Amniotic stem cell (primary cell): ENCODE data around the gene UCKL1.
"Not testable (repeated sequence)": the region's sequence is repeated elsewhere in the genome, so short reads cannot be mapped to it uniquely, and the experiment has no call there.

Experiments used
- DNase-seq: peaks from one replicate; lab custom pipeline; 2025; lab: John Stamatoyannopoulos, UW

UCKL1 gene

DNA sequence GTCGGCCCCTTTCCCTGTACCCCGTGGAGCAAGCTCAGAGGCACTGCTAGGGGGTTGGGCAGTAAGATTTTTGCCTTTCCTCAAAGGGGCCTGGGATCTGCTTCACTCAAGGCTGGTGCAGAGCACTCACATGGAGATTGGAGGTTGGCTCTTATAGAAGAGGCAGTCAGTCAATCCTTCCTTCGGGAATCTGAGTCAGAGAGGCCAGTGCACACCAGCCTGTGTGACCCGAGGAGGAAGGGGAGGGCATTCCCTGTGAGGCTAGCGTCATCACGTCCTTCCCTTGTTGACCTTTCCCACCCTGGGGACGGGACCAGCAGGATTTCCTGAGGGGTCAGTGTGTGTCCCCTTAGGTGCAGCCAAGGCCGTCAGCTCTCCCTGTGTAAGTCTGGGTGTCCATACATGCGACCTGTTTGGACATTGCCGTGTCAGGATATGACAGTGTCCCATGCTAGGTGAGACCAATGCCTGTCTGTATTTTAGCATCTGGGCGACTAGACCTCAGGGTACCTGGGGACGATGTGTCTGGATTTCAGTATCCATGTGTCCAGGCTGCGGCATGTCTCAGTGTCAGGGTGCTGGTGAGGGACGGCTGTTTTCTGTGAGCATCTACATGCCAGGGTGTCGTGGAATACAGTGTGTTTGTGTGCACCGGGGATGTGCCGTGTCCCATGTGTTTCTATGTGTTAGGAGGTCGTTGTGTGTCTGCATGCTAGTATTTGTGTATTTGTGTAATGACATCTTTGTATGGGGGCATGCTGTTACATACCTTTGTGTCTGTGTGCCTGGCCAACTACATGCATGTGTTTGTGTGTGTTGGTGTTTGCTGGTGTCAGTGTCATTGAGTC, 16.3 kb upstream of the UCKL1 start:
- no peak for DNase-seq

DNA sequence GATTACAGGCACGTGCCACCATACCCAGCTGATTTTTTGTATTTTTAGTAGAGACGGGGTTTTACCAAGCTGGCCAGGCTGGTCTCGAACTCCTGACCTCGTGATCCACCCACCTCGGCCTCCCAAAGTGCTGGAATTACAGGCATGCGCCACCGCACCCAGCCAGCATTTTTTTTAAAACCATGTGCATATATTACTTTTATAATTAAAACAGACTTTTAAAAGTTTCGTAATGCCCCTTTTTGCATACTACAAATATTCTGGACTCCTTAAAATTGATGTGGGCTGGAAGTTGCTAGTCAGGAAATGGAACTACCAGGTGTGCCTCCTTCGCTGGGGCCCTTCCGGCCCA, 15.7 kb upstream of the UCKL1 start:
- not testable (repeated sequence) for DNase-seq

DNA sequence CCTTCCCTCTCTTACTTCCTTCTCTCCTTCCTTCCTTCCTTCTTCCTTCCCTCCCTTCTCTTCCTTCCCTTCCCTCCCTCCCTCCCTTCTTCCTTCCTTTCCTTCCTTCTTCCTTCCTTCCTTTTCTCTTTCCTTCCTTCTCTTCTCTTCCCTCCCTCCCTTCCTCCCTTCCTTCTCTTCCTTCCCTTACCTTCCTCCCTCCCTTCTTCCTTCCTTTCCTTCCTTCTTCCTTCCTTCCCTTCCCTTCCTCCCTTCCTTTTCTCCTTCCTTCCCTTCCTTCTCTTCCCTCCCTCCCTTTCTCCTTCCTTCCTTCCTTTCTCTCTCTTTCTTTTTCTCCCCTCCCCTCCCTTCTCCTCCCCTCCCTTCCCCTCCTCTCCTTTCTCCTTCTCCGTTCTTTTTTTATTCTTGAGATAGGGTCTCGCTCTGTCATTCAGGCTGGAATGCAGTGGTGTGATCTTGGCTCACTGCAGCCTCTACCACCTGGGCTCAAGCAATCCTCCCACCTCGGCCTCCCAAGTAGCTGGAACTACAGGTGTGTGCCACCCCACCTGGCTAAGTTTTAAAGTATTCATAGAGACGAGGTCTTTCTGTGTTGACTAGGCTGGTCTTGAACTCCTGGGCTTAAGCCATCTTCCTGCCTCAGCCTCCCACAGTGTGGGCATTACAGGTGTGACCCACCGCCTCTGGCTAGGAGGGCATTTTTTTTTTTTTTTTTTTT, 14.7 kb upstream of the UCKL1 start:
- no peak for DNase-seq

DNA sequence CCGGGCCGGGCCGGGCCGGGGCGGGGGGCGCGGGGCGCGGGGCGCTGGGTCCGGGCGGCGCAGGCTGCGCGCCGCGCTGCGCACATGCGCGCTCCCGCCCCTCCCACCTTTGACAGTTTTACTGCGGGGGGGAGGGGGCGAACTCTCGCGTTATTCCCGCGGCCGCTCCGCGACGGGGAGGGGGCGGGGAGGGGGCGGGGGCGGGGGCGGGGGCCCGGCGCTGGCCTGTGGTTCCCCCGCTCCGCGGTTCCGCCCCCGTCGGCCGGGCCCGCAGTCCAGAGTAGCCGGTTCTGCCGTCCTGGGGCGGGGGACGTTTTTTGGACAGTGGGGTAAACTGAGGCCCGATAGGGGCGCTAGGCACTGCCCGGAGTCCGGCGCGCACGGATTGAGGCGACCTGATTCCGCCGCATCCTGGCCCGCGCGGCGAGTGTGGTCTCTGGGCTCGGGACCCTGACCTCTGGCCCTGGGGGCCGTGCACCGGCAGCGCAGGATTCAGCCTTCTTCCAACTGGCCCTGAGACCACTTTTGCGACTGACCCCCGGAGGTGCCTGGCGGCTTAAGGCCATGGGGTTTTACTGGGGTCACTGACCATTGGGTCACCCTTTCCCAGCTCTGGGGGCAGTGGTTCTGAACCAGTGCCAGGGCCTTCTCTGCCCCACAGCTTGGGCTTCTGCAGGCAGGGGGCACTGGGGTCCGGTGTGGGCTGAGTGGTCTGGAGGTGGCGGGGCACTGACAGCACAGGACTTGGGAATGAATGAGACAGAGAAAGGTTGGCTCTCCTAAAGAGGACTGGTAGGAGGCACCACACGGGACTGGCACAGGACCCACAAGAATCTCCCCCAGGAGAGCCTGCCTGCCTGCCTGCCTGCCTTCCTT, 13.9 kb upstream of the UCKL1 start, which contains the start of gene ZNF512B:
ZNF512B (minus strand) TSS at position 93 of the 876 bp plus-strand sequence. CDS start 1,980 bp downstream, outside the sequence.
- DNase-seq, result no peak

DNA sequence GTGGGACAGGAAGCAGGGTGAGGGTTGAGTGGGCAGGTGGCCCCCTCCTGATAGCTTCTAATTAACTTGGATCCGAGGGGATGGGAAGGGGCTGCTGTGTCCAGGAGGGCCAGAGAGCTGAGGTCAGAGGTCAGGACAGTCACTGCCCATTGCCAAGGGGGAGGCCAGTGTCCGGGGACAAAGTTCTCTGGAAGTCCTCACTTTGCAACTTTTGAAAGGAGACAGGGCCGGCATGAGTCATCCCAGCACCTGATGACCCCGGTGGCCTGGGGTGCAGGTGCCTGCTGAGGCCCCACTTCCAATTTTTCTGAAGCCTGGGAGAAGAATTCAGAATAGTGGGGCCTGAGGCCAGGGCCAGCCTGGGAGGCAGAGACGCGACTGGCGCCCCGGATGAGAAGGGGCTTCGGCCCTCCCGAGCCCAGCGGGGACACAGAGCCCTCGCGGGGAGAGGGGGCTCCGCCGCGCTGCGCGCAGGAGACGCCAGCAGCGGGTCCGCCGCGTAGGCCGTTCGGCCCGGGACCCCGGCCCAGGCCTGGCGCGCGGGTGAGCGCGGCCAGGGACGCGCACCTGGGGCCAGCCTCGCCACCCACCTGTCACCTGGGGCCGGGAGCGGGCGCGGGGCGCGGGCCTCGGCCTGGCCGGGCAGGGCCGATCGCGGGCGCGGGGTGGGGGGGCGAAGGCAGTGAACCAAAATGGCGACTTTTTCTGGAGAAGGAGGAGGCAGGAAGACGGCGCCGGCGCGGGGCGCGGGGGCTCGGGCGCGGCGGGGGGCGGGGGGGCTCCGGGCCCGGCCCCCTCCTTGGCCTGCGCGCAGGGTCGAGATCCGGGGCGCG, 12.9 kb upstream of the UCKL1 start:
- DNase-seq, result no peak

DNA sequence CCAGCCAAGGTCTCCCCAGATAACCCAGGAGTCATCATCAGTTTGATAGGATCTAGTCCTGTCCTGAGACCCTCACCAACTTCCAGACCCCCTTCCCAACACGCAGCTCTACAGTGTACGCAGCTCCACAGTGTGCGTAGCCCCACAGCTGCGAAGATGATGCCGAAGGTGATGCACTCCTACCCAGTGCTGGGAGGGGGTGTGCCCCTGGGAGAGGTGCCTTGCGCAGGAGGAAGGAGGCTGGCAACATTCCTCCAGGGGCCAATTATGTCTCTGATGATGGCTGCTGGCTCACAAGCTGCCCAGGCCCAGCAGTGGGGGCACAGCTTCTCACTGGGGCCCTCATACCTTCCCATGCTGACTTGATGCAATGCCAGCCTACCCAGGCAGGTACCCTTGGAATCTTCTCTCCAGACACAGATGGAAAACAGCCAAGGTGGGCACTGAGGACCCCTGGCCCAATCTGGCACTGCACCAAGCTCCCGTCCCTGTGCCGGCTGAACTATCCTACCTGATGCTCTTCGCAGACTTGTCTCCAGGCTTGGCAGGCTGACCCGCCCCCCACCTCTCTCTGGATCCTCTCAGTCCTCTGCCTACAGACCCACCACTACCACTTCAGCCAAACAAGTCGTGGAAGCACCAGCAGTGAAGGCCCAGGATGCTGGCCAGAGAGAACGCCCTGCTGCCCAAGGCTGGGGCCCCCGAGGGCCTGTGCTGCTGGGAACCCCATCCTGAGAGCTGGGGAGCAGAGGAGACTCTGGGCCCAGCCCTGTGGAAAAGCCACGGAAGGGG, 12.1 kb upstream of the UCKL1 start:
- DNase-seq, result no peak

DNA sequence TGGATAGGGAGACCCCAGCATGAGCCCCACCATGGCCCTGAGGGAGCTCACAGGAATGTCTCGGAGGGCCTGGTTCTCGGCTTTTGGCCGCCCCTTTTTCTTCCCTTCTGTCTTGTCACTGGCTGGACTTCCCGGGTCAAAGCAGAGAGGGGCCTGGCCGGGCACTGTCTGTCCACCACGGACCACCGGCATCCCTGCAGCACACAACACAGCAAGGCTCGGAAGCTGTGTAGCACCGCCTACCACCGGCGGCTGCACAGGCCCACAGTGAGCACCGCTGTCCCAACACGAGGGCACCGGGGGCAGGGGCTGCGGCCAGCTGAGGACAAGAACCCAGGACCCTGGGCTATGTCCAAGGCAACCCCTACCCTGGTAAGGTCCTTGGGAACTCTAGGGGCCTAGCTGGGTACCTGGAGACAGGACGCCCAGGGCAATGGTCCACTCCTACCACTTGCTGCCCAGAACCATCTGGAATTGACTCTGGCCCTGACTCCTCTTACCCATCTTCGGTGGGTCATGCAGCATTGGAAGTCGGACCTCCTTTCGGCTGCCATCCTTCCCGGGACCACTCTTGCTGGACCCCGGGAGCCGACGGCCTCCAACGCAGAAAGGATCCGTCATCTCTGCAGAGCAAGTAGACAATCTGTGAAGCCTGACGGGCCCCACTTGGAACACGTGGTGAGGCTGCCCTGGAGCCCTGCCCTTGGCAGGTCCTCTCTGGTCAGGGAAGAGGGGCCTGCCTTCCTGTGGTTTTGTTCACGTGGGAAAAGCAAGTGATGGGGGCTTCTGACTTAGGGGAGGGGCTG, 11.3 kb upstream of the UCKL1 start:
- DNase-seq, result no peak

DNA sequence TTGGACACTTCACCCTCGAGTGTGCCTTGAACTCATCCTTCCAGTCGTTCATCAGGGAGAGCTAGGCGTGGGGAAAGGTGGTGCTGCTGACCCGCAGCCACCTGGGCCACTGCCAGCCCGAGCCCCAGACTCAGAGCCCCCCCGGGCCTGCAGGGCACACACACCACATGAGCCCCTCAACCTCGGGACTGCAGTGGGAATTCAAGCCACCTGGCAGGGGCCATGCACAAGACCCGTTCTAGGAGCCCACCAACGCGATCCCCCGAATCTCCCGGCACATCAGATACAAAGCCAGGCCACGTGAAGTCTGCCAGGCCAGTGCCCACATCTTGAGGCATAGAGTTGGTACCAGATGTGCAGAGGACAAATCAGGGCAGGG, 10.7 kb upstream of the UCKL1 start:
- no peak for DNase-seq

DNA sequence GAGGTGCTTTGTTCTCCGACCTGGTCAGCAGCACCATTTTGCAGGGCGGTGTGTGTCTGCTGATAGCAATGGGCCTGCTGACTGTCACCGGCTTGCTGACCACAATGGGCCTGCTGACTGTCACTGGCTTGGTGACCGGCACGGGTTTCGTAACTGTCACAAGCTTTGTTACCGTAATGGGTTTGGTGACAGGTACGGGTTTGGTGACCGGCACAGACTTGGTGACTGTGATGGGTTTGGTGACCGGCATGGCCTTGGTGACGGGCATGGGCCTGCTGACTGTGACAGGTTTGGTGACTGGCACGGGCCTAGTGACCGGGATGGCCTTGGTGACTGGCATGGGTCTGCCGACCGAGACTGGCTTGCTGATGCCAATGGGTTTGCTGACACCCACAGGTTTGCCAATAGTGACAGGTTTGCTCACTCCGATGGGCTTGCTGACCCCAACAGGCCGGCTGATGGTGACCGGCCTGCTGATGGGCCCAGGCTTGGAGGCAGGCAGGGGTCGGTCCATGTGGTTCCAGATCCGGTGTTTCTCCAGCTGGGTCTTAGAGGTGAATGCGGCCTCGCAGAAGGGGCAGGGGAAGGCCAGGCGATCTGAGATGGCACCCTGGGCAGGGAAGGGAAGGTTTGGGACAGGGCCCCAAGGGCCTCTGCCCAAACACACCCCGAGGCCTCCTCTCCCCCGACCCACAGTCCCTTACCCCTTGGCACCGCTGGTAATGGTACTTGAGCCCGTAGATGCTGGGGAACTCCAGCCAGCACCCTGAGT, 10.1 kb upstream of the UCKL1 start:
- no peak for DNase-seq

DNA sequence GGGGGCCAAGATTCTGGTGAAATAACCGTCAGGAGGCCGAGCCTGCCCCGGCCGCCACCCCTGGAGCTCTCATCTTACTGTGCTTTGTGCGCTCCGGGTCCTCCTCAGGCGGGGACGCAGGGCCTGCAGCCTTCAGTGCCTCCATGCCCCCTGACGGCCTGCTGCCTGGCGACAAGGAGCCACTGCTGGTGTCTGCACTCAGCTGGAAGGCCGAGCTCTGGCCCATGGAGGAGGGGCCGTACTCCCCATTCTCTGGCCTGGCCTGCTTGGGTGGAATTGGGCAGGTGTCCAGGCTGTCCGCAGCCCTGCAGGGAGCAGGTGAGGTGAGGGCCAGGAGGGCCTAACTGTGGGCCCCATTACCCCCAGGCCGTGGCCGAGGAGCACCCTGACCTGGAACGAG, 8.2 kb upstream of the UCKL1 start:
- DNase-seq, result no peak

DNA sequence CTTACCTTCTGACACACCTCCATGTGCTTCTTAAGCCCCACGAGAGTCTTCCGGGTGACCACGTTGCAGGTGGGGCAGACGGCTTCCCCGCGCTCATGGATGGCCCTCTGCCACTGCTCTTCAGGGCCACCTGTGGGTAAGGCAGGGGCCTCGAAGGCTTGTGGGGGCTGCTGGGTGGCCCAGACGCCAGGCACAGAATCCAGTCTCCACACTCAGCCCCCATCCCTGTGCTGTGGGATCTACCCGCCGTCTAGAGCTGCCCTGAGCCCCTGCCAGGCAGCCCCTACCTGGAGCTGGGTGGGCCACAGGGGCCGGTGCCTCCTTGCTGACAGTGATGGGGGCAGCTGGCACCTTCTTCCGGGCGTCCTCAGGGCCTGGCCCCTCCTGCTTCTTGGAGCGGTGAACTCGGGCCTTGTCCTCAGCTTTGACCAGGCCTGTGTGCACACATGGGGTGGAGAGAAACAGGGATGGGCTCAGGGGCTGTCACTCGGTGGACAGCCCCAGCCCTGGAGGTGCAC, 7.6 kb upstream of the UCKL1 start:
- DNase-seq, result no peak

DNA sequence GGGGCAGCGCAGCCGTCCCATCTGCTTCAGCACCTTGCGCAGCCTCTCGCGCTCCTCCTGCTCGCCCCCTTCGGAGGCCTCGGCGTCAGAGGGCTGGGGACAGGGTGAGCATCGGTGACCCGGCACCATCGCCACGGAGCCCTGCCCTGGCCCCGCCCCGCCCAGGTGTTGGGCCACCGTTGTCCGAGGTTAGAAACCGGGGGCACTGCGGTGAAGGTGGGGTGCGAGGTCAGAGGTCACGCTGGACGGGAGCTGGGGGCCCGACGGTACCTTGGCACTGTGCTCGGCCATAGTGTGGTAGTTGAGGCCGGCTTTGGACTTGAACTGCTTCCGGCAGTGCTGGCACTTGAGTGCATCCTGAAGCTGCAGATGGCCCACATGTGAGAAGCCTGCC, 7.1 kb upstream of the UCKL1 start:
- DNase-seq, result no peak

DNA sequence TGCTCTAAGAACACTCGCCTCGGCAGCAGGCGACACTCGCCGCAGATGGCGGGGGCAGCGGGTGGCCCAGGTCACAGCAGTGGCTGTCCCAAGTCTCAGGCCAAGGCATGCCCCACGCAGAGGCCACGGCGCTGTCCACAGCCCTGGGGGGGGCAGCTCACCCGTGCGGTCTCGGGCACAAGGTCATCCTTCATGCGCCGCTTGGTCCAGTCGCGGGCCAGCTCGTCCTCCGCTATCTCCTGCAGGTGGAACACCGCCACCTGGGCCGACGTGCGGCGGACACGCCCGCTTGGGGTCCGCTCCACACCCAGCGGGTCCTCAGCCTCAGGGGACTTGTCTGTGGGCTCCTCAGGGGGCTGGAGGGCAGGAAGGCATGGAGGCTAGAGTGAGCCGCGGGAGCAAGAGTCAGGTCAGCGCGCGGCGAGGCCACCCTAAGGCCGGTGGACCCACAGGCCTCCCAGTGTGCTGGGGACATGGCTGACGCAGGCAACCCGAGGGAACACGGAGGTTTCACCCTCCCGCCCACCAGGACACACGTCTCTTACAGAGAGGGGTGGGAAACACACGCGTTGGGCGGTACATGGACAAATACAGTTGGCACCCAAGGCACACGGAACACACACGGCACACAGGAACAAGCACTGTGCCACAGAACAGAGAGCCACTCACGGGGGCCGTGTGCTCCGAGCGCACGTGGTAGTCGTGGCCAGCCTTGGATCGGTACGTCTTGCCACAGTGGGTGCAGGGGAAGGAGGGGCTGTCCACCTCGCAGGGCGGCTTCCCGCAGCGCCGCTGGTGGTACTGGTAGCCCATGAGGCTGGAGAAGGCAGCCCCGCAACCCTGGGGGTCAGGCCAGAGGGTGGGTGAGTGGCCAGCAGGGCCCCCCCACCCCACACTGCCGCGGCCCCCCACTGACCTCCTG, 6.5 kb upstream of the UCKL1 start:
- DNase-seq, result no peak

DNA sequence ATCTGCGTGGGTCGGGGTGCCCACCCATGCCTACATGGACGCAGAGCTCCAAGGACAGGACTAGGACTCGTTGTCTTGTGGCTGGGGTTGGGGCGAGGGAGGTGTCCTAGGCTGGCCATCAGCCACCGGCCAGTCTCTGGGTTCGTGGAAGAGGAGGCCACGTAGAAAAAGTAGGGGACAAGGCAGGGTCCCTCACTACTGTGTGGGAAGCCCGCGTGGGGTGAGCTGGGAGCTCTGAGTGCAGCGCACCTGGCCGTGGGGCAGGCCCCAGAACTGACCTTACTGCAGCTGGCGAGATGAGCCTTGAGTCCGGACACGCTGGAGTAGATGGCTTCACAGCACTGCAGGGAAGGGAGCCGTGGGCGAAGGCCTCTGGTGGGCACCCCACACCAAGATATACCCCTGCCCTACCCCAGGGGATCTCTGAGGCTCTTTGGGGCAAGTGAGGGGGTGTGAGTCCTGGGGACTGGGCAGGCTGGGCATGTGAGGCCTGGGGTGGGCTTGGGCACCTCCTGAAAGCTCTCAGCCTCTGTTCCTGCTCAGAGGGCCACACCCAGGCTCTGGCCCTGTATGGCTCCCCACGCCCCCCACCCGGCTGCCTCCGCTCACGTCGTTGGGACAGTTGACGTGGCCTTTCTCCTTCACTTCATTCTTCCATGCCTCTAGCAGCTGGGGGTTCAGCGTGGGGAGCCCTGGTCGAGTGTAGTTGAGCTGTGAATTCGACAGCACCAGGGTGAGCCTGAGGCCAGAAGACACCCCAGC, 5.6 kb upstream of the UCKL1 start:
- no peak for DNase-seq

DNA sequence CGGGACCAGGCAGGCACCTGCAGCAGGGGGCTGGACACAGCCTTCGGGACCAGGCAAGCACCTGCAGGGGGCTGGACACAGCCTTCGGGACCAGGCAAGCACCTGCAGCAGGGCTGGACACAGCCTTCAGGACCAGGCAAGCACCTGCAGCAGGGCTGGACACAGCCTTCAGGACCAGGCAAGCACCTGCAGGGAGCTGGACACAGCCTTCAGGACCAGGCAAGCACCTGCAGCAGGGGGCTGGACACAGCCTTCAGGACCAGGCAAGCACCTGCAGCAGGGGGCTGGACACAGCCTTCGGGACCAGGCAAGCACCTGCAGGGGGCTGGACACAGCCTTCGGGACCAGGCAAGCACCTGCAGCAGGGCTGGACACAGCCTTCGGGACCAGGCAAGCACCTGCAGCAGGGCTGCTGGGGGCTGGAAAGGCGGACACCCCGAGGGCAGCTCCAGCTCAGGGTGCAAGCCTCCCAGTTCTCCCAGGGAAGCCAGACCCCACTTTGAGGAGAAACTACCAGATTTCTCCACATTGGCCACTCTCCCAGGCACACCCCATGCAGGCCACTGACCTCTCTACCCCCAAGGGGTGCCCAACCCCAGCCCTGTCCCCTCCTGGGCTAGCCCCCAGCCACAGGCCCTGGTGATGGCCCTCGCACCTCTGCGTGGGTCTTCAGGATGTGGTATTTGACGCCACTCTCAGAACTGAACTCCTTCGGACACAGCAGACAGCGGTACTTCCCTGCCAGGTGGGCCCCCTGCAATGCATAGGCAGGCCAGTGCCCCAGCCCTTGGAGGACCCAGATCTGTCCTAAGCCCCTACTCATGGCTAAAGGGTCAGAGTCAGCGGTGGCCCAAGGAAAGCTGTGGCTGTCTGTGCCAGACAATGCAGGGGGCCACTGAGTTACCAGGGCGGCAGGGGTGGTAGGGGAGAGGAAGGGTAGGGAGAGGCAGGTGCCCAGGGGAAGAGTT, 4.7 kb upstream of the UCKL1 start:
- not testable (repeated sequence) for DNase-seq

DNA sequence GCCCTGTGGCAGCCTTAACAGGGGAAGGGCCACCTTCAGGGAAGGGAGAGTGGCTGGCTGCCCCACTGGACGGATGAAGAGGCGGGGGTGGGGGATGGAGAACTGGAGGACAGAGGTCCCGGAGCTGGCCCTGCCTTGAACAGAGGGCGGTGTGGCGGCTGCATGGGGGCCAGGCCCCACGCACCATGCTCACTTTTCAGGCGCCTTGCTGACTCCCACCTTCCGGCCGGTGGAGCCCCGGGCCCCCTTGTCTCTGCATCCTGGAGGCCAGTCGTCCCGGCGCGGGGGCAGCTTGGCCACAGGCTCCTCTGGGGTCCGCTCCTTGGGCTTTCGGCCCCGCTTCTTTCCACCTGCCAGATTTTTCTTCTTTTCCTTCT, 3.5 kb upstream of the UCKL1 start:
- no peak for DNase-seq
